GM21381 (cell line): ENCODE data around the gene ERN1.
"Not testable (repeated sequence)": the region's sequence is repeated elsewhere in the genome, so short reads cannot be mapped to it uniquely, and the experiment has no call there.

Source experiments
- ATAC-seq: cut with Tn5 transposase; IDR thresholded peaks from one replicate; pipeline ENCODE4 v1.9.1; 2021; ENCODE audit warnings: mild to moderate bottlenecking, moderate library complexity; ENCODE audit not compliant: unreplicated experiment

ERN1 gene

DNA sequence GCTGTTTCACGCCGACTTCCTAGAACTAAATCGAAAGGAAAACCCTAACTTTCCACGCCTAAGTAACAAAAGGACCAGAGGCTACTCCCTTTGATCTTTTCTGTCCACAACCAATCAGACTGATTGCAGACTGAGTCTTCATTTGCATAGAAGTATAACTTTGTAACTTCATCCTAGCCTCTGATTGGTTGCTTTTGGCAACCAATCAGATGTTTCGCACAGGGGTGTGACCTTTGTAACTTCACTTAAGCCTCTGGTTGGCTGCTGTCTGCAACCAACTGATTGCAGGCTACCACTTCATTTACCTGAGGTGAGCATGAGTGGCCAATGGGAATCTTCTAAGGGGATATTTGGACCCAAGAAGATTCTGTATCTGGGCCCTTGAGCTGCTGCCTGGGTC lies 92.1 kb downstream of the ERN1 start:
- ATAC-seq: no peak

DNA sequence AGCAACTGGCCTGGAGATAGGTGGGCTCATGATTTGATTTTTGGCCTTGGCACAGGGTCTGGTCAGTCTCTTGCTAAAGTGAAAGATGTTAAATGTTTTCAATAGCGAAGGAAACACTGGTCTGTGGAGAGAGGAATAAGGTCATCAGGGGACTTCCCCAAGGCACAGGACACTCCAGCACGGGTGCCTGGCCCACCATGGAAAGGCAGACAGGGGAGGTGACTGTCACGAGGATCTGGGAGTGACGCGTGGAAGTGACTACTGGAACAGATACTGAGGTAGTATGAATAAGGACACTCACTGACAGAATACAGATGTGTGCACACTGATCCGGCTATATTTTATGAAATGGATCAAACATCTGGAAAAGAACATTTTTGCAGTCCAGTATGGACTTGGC lies 92.8 kb downstream of the ERN1 start:
- ATAC-seq: no peak

DNA sequence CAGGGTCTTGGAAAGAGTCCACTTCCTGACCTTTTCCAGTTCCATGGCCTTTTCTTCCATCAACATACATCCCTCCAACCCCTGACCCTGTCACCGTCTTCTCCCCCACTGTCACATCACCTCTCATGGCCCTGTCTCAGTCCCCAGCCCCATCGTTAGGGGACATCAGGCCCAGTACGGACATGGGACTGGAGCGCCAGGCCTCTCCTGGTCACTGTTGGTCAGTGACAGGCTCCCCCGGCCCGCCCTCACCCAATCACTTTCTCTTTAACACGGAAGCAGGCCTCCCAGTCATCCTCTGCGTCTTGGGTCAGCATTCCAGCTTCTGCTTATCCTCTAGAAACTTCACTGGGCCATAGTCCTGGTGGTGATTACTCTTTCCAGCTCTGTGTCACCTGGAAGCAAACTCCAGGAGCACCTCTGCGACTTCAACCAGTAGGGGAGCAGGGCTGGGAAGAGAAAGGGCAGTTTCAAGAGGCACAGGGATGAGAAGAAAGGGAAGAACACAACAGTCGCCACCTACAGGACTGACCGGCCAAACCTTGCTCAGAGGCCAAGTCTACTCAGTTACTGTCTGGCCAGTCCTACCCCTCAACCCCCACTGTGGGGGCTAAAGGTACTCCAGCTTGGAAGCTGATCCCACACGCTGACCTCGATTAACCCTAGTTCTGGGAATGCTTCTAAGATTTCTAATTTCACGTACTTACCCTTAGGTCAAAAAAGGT lies 93.6 kb downstream of the ERN1 start:
- no peak for ATAC-seq

DNA sequence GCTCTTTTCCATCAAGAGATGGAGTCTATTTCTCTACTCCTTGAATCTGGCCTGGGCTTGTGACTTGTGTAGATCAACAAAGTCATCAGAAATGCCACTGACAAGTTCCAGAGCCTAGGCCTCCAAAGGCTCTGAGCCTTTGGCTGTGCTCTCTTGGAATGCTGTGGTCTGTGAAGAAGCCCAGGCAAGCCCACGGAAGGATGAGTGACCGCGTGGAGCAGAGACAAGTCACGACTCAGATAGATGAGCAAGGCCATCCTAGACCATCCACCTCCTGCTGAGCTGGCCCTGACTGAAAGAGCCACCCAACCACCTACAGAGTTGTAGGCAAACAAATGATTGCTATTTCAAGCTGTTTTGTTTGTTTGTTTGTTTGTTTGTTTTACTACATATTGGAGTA lies 97.9 kb downstream of the ERN1 start:
- no peak for ATAC-seq

DNA sequence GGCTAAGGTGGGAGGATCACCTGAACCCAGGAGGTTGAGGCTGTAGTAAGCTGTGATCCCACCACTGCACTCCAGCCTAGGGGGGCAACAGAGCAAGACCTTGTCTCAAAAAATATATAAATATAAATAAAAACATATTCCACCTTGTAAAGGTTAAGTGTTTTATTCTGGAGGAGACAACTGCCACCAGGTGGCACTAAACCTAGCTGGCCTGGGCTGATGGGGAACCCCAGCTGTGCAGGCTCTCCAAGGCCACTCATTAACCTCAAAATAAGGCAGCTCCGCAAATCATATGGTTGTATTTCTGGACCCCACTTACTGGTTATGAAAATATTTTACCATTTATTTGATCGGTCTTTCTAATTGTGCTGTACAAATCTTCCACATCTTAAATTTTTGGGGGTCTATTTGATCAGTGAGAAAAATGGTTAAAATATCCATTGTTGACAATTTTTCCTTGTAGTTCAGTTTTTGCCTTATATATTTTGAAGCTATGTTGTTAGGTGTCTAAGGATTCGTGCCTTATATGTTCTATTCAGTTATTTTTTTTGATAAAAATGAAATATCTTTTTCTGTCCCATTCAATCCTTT lies 101.0 kb downstream of the ERN1 start:
- ATAC-seq: no peak

DNA sequence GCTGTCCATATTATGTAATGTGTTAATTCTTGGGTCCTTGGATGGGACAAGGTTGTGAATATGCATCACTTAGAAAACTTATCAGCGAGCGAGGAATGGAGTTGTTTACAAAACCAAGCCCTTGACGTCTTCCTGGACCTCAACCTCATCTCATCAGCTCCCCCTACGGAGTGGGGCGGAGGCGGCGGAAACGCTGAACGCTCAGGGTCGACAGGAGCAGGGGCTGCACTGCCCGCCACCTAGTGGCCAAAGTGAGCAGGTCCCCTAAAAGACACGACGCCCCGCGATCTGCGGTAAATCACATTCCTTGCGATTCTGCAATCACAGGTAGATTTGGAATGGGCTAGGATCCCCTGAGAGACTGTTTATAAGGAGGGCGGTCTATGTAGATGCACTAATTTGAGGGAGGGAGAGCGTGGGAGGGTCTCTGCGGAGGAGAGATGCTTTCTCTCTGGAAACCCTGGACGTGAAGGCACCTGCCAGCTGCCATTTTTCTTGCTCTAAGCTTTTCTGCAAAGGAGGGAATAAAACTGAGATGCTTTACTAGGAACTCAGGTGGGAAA lies 104.1 kb downstream of the ERN1 start:
- ATAC-seq: peak; percentile 67

DNA sequence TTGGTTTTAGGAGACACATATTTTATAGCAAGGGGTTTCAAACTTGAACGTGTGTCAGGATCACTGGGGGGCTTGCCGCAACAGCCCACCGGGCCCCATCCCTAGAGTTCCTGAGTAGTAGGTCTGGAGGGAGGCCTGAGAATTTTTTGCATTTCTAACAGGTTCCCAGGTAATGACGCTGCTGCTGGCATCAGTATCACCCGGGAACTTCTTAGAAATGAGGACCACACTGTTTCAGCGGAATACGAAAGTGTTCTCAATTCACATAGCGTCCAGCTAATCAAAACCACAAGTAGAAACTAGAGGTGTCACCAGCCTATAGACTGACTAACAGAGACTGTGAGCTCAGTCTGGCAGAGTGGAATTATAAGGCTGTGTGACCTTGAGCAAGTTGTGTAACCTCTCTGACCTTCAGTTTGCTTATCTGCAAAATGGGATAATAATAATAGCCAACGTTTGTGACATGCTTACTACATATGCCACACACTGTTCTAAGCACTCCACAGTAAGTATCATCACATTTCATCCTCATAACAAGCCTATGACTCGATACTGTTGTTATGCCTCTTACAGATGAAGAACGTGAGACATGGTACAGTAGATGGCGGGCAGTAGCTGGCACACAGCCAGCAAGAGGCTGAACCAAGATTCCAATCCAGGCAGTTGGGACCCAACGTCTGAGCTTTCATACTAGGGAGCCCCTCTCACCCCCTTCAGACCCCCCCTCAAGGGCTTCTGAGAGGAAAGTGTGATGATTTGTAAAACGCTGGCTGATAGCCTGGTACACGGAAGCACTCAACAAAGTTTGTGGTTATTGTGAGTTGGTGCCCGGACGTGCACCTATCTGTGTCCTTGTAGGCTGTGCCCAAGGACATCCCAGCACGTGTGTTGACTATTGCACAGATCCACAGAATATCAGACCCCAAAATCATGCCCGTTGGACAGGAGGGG lies 104.9 kb downstream of the ERN1 start:
- ATAC-seq: no peak

DNA sequence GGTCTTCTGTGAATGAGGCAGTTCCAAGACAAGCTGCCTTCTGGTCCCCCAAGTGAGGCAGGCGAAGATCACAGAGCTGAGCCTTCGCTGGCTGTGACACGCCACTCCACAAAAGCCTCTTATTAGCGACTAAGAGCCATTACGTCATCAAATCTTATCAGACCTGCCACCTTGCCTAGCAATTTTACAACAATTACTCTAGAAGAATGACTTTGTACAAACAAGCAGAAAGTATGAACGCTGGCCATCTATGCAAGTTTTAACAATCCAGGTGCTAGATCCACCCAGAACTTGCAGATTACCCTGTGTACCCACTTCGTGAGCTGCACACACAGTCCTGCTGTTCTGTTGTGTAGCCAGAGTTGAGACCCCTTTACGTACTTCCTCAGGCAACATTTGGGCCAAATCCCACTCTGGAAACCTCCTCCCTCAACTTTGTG lies 105.7 kb downstream of the ERN1 start:
- no peak for ATAC-seq

DNA sequence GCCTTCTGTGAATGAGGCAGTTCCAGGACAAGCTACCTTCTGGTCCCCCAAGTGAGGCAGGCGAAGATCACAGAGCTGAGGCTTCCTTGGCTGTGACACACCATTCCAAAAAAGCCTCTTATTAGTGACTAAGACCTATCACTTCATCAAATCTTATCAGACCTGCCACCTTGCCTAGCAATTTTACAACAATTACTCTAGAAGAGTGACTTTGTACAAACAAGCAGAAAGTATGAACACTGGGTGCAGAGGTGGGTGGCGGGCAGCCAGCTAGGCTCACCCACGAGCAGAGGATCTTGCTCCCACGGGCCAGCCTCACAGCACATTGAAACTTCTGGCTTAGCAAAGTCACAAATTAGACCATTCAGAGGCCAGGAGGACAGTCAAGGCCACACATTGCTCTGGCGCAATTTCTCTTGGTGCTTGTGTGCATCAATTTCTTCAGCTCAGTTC lies 107.3 kb downstream of the ERN1 start:
- no peak for ATAC-seq

DNA sequence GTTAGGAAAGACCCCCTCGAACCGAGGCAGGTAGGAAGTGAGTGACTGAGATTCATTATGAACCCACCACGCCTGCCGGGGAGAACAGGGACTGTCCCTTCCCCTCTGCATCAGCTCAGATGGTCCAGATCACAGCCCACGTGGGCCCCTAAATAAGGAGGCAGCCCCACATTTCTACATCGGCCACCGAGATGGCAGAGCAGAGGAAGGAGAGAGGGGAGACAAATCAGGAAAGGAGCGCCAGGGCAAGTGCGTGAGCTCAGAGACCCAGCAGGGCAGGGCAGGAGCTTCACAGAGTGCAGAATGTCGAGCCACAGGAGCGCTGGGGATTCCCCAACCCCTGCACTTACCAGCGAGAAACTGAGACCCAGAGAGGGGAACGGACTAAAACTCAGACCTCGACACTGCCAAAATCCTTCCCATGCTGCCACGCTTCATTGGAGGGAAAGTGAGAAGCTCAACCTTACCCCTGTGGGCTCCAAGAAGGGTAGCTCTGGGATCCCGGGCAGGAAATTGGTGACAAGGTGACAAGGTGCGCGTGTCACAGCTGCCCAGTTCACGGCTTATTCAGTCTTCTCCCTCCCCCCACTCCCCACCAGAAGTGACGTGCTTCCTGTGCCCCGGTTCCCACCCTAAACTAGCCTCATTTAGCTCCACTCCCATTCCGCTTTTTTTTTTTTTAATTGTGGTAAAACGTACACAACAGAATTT lies 109.7 kb downstream of the ERN1 start, which contains the start of gene ICAM2:
Gene ICAM2, minus strand, starts transcription at position 578 of the 711 bp plus-strand sequence. CDS start 13,942 bp downstream, outside the sequence.
- peak; percentile 62 for ATAC-seq

DNA sequence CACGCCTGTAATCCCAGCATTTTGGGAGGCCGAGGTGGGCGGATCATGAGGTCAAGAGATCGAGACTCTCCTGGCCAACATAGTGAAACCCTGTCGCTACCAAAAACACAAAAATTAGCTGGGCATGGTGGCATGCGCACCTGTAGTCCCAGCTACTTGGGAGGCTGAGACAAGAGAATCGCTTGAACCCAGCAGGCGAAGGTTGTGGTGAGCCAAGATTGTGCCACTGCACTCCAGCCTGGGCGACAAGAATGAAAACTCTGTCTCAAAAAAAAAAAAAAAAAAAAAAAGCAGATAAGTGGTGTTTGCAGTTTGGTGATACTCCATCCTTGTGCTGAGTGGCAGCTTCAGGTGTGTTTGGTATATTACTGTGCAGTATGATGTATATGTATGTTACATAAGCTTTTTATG lies 110.4 kb downstream of the ERN1 start:
- ATAC-seq: not testable (repeated sequence)

DNA sequence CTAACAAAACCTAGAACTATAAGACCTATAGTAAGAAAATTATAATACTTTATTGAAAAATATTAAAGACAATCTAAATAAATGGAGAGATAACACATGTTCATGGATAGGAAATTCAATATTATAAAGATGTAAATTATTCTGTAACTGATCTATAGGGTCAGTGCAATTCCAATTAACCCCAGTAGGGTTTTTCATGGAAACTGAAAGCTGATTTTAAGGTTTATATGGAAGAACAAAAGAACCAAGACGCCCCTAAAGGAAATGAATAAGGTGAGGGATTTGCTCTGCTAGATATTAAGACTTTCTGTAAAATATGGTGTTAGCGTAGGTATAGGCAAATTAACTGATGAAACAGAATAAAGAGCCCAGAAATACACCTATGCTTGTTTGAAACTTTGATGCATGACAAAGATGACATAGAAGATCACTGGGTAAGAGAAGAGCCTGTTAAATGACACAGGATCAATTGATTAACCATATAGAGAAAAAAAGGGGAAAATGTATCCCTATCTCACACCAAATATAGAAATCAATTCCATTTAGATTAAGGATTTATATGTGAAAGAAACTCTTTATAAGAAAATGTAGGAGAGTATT lies 112.5 kb downstream of the ERN1 start:
- ATAC-seq: no peak

DNA sequence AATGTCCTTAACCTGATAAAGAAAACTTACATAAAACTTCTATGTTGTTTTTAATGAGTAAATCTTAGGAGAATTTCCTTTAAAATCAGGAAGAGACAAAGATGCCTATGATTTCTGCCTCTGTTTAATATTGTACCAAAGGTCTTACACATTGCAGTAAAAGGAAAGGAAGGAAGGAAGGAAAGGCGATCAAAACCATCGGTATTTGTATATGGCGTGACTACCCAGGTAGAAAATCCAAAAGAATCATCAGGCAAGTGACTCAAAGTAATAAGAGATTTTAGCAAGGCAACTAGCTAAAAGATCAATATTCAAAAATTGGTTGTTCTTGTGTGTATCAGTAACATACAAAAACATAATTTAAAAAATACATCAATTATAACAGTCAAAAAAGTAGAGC lies 113.0 kb downstream of the ERN1 start:
- no peak for ATAC-seq

DNA sequence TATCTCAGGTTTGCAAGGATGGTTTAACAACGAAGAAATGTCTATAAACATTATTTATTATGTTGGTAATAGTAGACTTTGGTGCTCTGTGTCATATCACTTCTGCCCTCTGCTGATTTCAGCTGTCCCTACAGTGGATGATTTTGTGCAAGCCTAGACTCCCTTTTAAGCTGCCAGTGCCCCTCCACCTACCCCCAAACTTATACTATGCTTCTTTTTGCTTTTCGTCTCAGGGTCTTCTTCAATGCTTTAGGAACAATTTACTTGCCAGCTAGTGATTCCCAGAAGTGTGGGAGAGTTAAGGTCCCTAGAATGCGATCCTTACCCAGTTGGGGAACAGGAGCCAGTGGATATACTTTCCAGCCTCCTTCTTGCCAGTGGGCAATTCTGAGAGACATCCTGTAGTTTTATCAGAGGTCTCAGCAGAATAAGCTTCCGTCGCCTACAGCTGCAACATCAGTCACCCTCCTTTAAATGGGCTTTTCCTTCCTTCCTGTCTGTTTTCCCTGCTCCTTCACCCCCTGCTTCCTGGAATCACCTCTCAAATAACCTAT lies 113.6 kb downstream of the ERN1 start:
- no peak for ATAC-seq

DNA sequence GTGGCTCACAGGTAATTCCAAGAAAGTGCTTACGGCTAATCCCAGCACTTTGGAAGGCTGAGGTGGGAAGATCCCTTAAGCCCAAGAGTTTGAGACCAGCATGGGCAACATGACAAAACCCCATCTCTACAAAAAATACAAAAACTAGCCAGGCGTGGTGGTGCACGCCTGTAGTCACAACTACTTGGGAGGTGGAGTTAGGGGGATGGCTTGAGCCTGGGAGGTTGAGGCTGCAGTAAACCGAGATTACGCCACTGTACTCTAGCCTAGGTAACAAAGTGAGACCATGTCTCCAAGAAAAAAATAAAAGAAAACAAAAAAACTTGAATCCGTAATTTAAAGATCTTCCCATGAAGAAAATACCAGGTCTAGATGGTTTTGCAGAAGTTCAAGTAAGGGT lies 114.5 kb downstream of the ERN1 start:
- ATAC-seq: no peak

DNA sequence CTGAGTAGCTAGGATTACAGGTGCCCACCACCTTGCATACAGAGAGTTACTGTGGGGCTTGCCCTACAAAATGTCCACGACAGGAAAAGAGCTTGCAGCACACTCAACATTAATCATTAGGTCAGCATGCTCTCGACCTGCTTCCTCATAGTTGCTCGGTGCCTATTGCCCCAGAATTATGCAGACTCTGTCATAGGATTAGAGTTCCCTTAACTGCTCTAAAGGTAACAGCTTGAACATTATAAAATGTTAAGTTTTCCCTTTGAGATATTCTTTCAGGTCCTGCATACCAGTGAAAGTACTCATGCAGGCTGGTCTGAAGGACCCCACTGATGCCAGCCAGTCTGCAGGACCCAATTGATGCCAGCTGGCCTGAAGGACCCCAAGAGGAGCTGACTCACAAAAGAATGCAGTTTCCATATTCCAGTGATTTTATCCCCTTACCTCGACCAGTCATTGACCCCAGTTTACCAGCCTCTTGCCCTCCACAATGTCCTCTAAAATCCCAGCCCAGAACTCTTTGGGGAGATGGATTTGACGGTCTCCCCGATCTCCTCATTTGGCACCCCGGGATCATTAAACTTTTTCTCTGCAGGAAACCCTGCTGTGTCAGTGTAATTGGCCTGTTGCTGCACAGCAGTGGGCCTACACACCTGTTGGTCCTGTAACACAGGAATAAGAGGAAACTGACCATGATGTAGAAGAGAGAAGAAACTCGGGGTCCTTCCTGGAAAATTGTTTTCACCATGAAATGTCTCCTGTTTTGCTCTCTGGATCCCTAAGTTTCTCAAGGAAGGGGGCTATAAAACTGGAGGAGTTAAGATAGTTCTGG lies 120.2 kb downstream of the ERN1 start:
- ATAC-seq: no peak

DNA sequence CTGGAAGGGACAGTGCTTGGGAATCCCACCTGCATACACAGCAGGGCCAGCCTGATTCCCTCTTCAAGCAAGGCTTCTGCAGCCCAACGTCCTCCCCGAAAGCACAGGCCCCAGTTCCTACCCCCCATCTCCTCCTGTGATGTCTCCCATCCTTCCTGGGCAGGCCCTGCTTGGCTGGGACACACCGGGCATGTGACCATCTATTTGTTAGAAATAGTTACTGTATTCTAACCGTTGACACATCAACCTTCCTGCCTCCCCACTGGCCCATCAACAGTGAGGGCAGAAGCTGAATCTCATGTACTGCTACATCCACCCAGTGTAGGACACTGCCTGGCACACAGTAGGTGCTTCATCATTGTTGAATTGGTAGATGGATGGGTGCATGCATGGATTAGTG lies 121.1 kb downstream of the ERN1 start:
- no peak for ATAC-seq

DNA sequence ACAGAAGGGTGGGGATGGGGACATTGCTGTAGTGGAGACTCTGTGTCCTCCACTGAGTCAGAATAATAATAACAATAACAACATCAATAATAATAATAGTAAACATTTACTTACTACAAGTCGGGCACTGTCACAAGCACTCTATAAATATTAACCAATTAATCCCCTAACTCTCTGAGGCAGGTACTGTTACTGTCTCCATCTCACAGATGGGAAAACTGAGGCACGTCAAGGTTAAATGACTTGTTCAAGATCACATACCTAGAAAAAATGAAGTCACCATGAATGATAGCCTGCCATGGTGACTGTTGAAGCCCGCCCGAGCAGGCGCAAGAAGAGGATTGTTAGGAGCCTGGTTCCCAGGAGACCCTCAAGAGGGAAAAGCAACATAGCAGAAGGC lies 121.6 kb downstream of the ERN1 start:
- no peak for ATAC-seq

DNA sequence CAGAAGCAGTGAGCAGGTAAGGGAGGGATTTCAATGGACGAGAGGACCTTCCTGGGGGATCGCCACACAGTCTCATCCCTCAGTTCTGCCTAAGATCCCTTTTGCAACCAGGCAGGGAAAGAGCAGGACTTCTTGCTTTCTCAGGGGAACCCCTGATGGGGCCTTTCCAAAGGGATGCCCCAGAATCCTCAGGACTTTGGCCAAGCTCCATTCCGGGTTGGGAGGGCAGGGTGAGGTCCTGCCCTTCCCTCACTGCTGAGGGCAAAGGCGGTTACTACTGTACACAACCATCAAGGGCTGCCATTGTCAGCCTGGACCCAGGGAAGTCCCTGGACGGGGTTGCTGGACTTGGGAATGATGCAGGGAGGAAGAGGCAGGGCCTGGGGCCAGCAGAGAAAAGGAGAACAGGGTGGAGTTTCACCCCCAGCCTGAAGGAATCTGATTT lies 122.1 kb downstream of the ERN1 start:
- ATAC-seq: no peak
